SK-N-SH (cell line): ENCODE measurements around the gene GADL1. TPM values are rescaled to one million over a fixed set of nuclear protein-coding genes. Genes with fewer than 3 reads are reported as not detected.

Experiments
- CTCF ChIA-PET: fragments of 300-600, 350-600 bp; formaldehyde crosslinking; extraction: SDS; loops from one replicate; lab custom pipeline; 2021; lab: Yijun Ruan, JAX
- POLR2A ChIA-PET: fragments of 350-600 bp; sonication (Branson Sonifier 250); formaldehyde crosslinking; extraction: SDS; loops from one replicate; lab custom pipeline; 2020; ENCODE audit warnings: antibody characterized with exemption, inconsistent platforms; lab: Yijun Ruan, JAX
- DNase-seq: peaks from one replicate; pipeline ENCODE4 v3.0.0; 2012
- H2AFZ ChIP-seq: fragments of 200-600 bp; sonication (generic); 2 replicates; pipeline ENCODE4 v1.8.1; 2016; ENCODE audit warnings: antibody characterized with exemption, mild to moderate bottlenecking, low read depth
- H3F3A ChIP-seq: fragments of 200-600 bp; sonication (generic); replicated peaks from 2 replicates; pipeline ENCODE3; 2016; ENCODE audit warnings: antibody characterized with exemption, mild to moderate bottlenecking; ENCODE audit not compliant: insufficient read depth
- H3K27ac ChIP-seq, 2 experiments: fragments of 200-500 bp in 1 of 2; fragments of 200-600 bp in 1 of 2; sonication (Bioruptor generic) in 1 of 2; sonication (generic), shearing (Covaris generic) in 1 of 2; 2 replicates each; pipeline versions ENCODE4 v1.5.1 to v1.6.1; 2014 to 2016; ENCODE audit warnings: low read depth in 2 of 2, inconsistent platforms in 1 of 2, low read length in 1 of 2, mild to moderate bottlenecking in 1 of 2, mixed read lengths in 1 of 2
- H3K27me3 ChIP-seq: fragments of 200-600 bp; sonication (generic), shearing (Covaris generic); 2 replicates; pipeline ENCODE4 v1.6.1; 2016; ENCODE audit warnings: mixed run types; ENCODE audit not compliant: insufficient read depth
- H3K36me3 ChIP-seq, 2 experiments: fragments of 200-500 bp in 1 of 2; fragments of 200-600 bp in 1 of 2; sonication (Bioruptor generic) in 1 of 2; sonication (generic) in 1 of 2; replicated peaks in 1 of 2; 2 replicates each; pipeline versions ENCODE3 to v1.5.1; 2014 to 2016; ENCODE audit warnings: low read length in 1 of 2, mild to moderate bottlenecking in 1 of 2; ENCODE audit not compliant: insufficient read depth in 2 of 2, control insufficient read depth in 1 of 2
- H3K4me1 ChIP-seq, 2 experiments: fragments of 200-500 bp in 1 of 2; fragments of 200-600 bp in 1 of 2; sonication (Bioruptor generic) in 1 of 2; sonication (generic), shearing (Covaris generic) in 1 of 2; 2 replicates each; pipeline versions ENCODE4 v1.5.1 to v1.6.1; 2014 to 2016; ENCODE audit warnings: low read depth in 1 of 2, low read length in 1 of 2, mixed run types in 1 of 2; ENCODE audit not compliant: insufficient read depth in 2 of 2, control insufficient read depth in 1 of 2
- H3K4me2 ChIP-seq: fragments of 200-600 bp; sonication (generic), shearing (Covaris generic); 2 replicates; pipeline ENCODE4 v1.6.1; 2017; ENCODE audit warnings: mixed run types
- H3K4me3 ChIP-seq, 2 experiments: fragments of 200-500 bp in 1 of 2; fragments of 200-600 bp in 1 of 2; sonication (Bioruptor generic) in 1 of 2; sonication (generic), shearing (Covaris generic) in 1 of 2; 2 replicates each; pipeline versions ENCODE4 v1.5.1 to v1.8.1; 2014 to 2016; ENCODE audit warnings: low read depth in 2 of 2, inconsistent platforms in 1 of 2, low read length in 1 of 2, mild to moderate bottlenecking in 1 of 2, mixed read lengths in 1 of 2, moderate library complexity in 1 of 2
- H3K79me2 ChIP-seq: fragments of 200-600 bp; sonication (generic); 2 replicates; pipeline ENCODE4 v1.8.1; 2017; ENCODE audit warnings: mild to moderate bottlenecking; ENCODE audit not compliant: insufficient read depth
- H3K9ac ChIP-seq: fragments of 200-600 bp; sonication (generic); 2 replicates; pipeline ENCODE4 v1.6.1; 2017; ENCODE audit warnings: mixed run types
- H3K9me2 ChIP-seq: fragments of 200-600 bp; sonication (generic); 2 replicates; pipeline ENCODE4 v1.6.1; 2017; ENCODE audit warnings: mixed run types
- H3K9me3 ChIP-seq: fragments of 200-600 bp; sonication (generic); 2 replicates; pipeline ENCODE4 v1.6.1; 2017; ENCODE audit warnings: mixed run types, mild to moderate bottlenecking, moderate library complexity
- H4K20me1 ChIP-seq: fragments of 200-600 bp; sonication (generic); 2 replicates; pipeline ENCODE4 v1.6.1; 2017; ENCODE audit warnings: mild to moderate bottlenecking, mixed run types; ENCODE audit not compliant: insufficient read depth
- CHD2 ChIP-seq: fragments of 150-350 bp; IDR thresholded peaks from 2 replicates; pipeline ENCODE4 v1.6.1; 2018; ENCODE audit warnings: low read length; ENCODE audit not compliant: partially characterized antibody
- EZH2phosphoT487 ChIP-seq: fragments of 200-600 bp; sonication (generic); IDR thresholded peaks from 2 replicates; pipeline ENCODE4 v1.6.1; 2017; ENCODE audit warnings: low read depth, mixed run types, mild to moderate bottlenecking, antibody characterized with exemption, moderate library complexity, borderline replicate concordance
- GABPA ChIP-seq: IDR thresholded peaks from 2 replicates; pipeline ENCODE4 v1.4.0; 2012; ENCODE audit warnings: low read depth, mild to moderate bottlenecking
- GATA2 ChIP-seq: sonication (generic); formaldehyde crosslinking; IDR thresholded peaks from 2 replicates; pipeline ENCODE4 v1.5.0; 2020; ENCODE audit warnings: mild to moderate bottlenecking, missing genetic modification reagents
- JUND ChIP-seq: IDR thresholded peaks from 2 replicates; pipeline ENCODE4 v1.4.0; 2012
- MXI1 ChIP-seq: IDR thresholded peaks from 2 replicates; pipeline ENCODE4 v1.6.1; 2012; ENCODE audit warnings: mild to moderate bottlenecking, low read depth, low read length, improper control_type of control experiment
- NFIC ChIP-seq: IDR thresholded peaks from 2 replicates; pipeline ENCODE4 v1.4.0; 2012; ENCODE audit warnings: borderline replicate concordance
- NRF1 ChIP-seq: IDR thresholded peaks from 2 replicates; pipeline ENCODE4 v1.6.1; 2012; ENCODE audit warnings: low read depth, mild to moderate bottlenecking, low read length
- RAD21 ChIP-seq: IDR thresholded peaks from 2 replicates; pipeline ENCODE4 v1.6.1; 2012; ENCODE audit warnings: mild to moderate bottlenecking, low read length
- SMC3 ChIP-seq: IDR thresholded peaks from 2 replicates; pipeline ENCODE4 v1.6.1; 2012; ENCODE audit warnings: low read depth, low read length, improper control_type of control experiment
- TAF1 ChIP-seq: IDR thresholded peaks from 2 replicates; pipeline ENCODE4 v1.6.1; 2012; ENCODE audit warnings: low read depth, mild to moderate bottlenecking, low read length, moderate library complexity, borderline replicate concordance
- YY1 ChIP-seq: IDR thresholded peaks from 2 replicates; pipeline ENCODE4 v1.4.0; 2012; ENCODE audit warnings: low read depth, mild to moderate bottlenecking
- WGBS: methylation state at CpG from one replicate; pipeline ENCODE4 v1.1.6; 2017; ENCODE audit warnings: low lambda C conversion rate; 5-methylcytosine and 5-hydroxymethylcytosine counted together
- polyA plus RNA-seq, 3 experiments: library from polyadenylated mRNA; depleted of rRNA; stranded (reverse); fragments of >200 nt; gene quantifications; 2 replicates each; pipeline ENCODE4 v1.2.3, GENCODE V29; 2012
- TF ChIP-seq, protein P1 (sequence below): IDR thresholded peaks from 2 replicates; pipeline ENCODE4; 2012
- TF ChIP-seq, protein P2 (sequence below): fragments of 150-350 bp; IDR thresholded peaks from 2 replicates; pipeline ENCODE4 v1.6.1; 2016; ENCODE audit warnings: mild to moderate bottlenecking, low read depth, low read length
- TF ChIP-seq, protein P3 (sequence below): IDR thresholded peaks from 2 replicates; pipeline ENCODE4 v1.4.0; 2012; ENCODE audit warnings: low read depth
- TF ChIP-seq, protein P4 (sequence below): IDR thresholded peaks from 2 replicates; pipeline ENCODE4 v1.6.1; 2012; ENCODE audit warnings: mild to moderate bottlenecking, low read depth, low read length, moderate library complexity

The GADL1 gene
- polyA plus RNA-seq, 1 of the 3 experiments (the other 2 are of a cell fraction): not detected

DNA sequence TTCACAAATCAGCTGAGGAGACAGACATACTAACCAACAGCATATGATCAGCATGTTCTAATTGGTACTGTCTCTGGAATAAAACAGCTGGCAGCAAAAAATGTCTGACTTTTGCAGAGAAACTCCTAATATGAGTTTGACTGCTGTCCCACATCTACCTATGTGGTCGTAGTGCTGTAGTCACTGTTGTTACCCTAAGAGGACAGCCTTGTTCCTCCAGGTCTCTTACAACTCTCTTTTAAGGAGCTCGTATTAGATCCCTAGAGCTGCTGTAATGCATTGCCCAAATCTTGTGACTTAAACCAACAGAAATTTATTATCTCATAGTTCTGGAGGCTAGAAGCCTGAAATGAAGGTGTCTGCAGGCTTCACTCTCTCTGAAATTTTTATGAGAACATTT, 195.9 kb downstream of the GADL1 start:
- CTCF ChIA-PET: interaction anchor here (4.0 to 9.4 kb wide), 2 partner anchors 500 to 657 kb away, joined by 20 to 117 read pairs; no protein-coding TSS in a partner anchor
- DNase-seq: no peak
- H3F3A ChIP-seq: no peaks in the 10 kb centered on the region
- POLR2A ChIA-PET: no interaction called here
- no peak overlapping the region for H3K4me3 ChIP-seq
- peaks cover 0 to 2% of the 10 kb centered on the region in 2 experiments; a peak in 3 of 4 replicates for H3K4me1 ChIP-seq
- no peak overlapping the region for H3K9ac ChIP-seq
- no peaks in the 10 kb centered on the region for H3K9me2 ChIP-seq
- no peaks in the 10 kb centered on the region for H4K20me1 ChIP-seq
- H3K4me2 ChIP-seq: no peak overlapping the region
- H3K27me3 ChIP-seq: no peaks in the 10 kb centered on the region
- H3K9me3 ChIP-seq: no peaks in the 10 kb centered on the region
- TF ChIP-seq MXI1 (no peak), SMC3 (no peak), NFIC (no peak), CHD2 (no peak), TAF1 (no peak), NRF1 (no peak), YY1 (no peak), JUND (no peak), GATA2 (CRISPR knock-in tag) (no peak), RAD21 (no peak), GABPA (no peak), EZH2phosphoT487 (no peak)
- TF ChIP-seq, protein P1, sequence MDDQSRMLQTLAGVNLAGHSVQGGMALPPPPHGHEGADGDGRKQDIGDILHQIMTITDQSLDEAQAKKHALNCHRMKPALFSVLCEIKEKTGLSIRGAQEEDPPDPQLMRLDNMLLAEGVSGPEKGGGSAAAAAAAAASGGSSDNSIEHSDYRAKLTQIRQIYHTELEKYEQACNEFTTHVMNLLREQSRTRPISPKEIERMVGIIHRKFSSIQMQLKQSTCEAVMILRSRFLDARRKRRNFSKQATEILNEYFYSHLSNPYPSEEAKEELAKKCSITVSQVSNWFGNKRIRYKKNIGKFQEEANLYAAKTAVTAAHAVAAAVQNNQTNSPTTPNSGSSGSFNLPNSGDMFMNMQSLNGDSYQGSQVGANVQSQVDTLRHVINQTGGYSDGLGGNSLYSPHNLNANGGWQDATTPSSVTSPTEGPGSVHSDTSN: no peak
- TF ChIP-seq, protein P2, sequence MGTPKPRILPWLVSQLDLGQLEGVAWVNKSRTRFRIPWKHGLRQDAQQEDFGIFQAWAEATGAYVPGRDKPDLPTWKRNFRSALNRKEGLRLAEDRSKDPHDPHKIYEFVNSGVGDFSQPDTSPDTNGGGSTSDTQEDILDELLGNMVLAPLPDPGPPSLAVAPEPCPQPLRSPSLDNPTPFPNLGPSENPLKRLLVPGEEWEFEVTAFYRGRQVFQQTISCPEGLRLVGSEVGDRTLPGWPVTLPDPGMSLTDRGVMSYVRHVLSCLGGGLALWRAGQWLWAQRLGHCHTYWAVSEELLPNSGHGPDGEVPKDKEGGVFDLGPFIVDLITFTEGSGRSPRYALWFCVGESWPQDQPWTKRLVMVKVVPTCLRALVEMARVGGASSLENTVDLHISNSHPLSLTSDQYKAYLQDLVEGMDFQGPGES: no peak
- TF ChIP-seq, protein P3, sequence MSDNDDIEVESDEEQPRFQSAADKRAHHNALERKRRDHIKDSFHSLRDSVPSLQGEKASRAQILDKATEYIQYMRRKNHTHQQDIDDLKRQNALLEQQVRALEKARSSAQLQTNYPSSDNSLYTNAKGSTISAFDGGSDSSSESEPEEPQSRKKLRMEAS: no peak
- TF ChIP-seq, protein P4, sequence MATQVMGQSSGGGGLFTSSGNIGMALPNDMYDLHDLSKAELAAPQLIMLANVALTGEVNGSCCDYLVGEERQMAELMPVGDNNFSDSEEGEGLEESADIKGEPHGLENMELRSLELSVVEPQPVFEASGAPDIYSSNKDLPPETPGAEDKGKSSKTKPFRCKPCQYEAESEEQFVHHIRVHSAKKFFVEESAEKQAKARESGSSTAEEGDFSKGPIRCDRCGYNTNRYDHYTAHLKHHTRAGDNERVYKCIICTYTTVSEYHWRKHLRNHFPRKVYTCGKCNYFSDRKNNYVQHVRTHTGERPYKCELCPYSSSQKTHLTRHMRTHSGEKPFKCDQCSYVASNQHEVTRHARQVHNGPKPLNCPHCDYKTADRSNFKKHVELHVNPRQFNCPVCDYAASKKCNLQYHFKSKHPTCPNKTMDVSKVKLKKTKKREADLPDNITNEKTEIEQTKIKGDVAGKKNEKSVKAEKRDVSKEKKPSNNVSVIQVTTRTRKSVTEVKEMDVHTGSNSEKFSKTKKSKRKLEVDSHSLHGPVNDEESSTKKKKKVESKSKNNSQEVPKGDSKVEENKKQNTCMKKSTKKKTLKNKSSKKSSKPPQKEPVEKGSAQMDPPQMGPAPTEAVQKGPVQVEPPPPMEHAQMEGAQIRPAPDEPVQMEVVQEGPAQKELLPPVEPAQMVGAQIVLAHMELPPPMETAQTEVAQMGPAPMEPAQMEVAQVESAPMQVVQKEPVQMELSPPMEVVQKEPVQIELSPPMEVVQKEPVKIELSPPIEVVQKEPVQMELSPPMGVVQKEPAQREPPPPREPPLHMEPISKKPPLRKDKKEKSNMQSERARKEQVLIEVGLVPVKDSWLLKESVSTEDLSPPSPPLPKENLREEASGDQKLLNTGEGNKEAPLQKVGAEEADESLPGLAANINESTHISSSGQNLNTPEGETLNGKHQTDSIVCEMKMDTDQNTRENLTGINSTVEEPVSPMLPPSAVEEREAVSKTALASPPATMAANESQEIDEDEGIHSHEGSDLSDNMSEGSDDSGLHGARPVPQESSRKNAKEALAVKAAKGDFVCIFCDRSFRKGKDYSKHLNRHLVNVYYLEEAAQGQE: no peak
- TF ChIP-seq, all 33 proteins: peak for 0
- peaks cover 18 to 74% of the 10 kb centered on the region in 2 experiments for H3K36me3 ChIP-seq
- 71% methylated on average over 1 of the region's 2 CpGs for WGBS
- H3K79me2 ChIP-seq: peaks cover 3% of the 10 kb centered on the region; the same call in 1 of the 2 replicates
- H3K27ac ChIP-seq: no peak overlapping the region
- H2AFZ ChIP-seq: no peak overlapping the region
